Measurements from ENCODE around the gene PLCD1. TPM values are rescaled to one million over a fixed set of nuclear protein-coding genes. Genes with fewer than 3 reads are reported as not detected.
"Not testable (repeated sequence)": the region's sequence is repeated elsewhere in the genome, so short reads cannot be mapped to it uniquely, and the experiment has no call there.

The PLCD1 gene
- total RNA-seq (ENCODE audit: low replicate concordance): 28.7 and 31.6 TPM in 2 replicates
- long read RNA-seq, transcript PLCD1-201 (15 exons, 2,769 nt): major isoform, 21 of 51 reads
- long read RNA-seq, transcript PLCD1-204 (15 exons, 2,963 nt): minor isoform, 6 of 51 reads
- long read RNA-seq, partial matches to known transcripts: 14 of 51 reads
- long read RNA-seq, other reads (novel, unspliced or antisense): 10 of 51 reads

DNA sequence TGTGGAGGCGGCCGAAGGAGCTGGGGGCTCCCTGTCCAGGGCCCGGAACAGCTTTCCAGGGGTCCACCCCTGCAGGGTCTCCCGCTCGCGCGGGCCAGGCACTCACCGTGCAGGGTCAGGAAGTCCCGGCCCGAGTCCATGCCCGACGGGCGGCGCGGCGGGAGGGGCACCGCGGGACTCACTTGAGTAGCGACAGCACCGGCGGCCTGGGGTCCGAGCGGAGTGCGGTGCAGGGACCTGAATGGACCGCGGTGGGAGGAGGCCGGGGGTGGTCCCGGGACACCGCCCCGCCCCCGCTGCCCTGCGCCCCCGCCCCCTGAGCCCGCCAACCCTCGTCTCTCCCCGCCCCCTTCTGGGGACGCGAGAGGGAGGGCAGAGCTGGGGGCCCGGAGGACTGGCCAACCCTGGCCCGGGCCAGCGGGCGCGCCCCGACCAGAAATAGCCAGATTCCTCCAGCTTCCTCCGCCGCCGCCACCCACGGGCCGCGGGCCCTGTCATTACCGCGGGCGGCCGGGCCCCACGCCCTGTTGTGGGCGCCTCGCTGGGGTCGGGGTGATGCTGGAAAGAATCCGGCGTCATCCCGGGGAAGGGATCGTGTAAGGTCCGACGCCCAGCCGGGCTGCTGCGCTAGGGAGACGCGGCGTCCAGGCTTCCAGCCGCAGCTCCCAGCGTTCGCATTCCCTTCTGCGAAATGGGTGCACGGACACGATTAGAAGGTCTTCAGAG is at the start of gene PLCD1:
TSS of gene PLCD1 (minus strand) at position 243 of the 726 bp plus-strand sequence. CDS start at position 140, 103 bp downstream.
- peaks cover 16% of the 10 kb centered on the region for H3K4me1 Mint-ChIP-seq (ENCODE audit: unreplicated experiment)
- H3K27me3 Mint-ChIP-seq: peaks cover 8% of the 10 kb centered on the region
- DNase-seq (ENCODE audit: extremely low spot score, unreplicated experiment): no peak
- H3K4me3 Mint-ChIP-seq: peak within 1 kb of the TSS; percentile 84
- no peaks in the 10 kb centered on the region for H3K9me3 Mint-ChIP-seq
- H3K36me3 Mint-ChIP-seq: no peaks in the 10 kb centered on the region
- no peak for TF ChIP-seq CTCF (conservative IDR thresholded peaks at IDR 0.05)
- peak within 1 kb of the TSS; percentile 92 for H3K27ac Mint-ChIP-seq

- H3K27me3 Mint-ChIP-seq: peaks cover 26% of the 10 kb centered on the region
- not testable (repeated sequence) for H3K36me3 Mint-ChIP-seq; H3K9me3 Mint-ChIP-seq; H3K27ac Mint-ChIP-seq; H3K4me3 Mint-ChIP-seq; H3K4me1 Mint-ChIP-seq (ENCODE audit: unreplicated experiment); DNase-seq (ENCODE audit: extremely low spot score, unreplicated experiment)
Measured at GRCh38 chr3:38077073-38077472, 47.6 kb upstream of the PLCD1 start.

GRCh38 chr3:38070013-38070412 is 40.6 kb upstream of the PLCD1 start:
- Mint-ChIP-seq H3K4me1 (ENCODE audit: unreplicated experiment) (no peaks in the 10 kb centered on the region), H3K27me3 (peaks cover 14% of the 10 kb centered on the region), H3K4me3 (no peak overlapping the region), H3K9me3 (no peaks in the 10 kb centered on the region), H3K36me3 (no peaks in the 10 kb centered on the region), H3K27ac (no peak overlapping the region)
- no peak for DNase-seq (ENCODE audit: extremely low spot score, unreplicated experiment)
- no peak for TF ChIP-seq CTCF (conservative IDR thresholded peaks at IDR 0.05)

DNA sequence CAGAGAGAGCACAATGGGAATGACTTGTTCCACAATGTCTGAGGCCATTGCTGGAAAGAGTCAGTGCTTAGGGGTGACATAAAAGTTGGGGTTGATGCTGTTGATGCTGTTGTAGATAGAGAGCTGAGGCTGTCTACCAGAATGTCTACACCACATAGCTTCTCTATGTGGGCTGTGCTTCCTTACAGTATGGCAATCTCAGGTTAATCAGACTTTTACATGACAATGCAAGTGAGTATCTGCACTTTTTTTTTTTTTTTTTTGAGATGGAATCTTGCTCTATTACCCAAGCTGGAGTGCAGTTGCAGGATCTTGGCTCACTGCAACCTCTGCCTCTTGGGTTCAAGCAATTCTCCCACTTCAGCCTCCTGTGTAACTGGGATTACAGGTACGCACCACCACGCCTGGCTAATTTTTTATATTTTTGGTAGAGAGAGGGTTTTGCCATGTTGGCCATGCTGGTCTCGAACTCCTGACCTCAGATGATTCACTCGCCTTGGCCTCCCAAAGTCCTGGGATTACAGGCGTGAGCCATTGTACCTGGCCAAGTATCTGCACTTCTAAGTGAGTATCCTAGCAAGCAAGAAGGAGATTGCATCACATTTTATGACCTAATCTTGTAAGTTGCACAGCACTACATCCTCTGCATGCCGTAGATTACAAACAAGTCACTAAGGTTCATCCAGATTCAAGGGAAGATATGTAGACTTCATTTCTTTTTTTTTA is 38.2 kb upstream of the PLCD1 start:
- no peaks in the 10 kb centered on the region for H3K36me3 Mint-ChIP-seq
- H3K9me3 Mint-ChIP-seq: no peaks in the 10 kb centered on the region
- no peak overlapping the region for H3K4me3 Mint-ChIP-seq
- H3K27ac Mint-ChIP-seq: no peak overlapping the region
- TF ChIP-seq CTCF (conservative IDR thresholded peaks at IDR 0.05): no peak
- no peaks in the 10 kb centered on the region for H3K4me1 Mint-ChIP-seq (ENCODE audit: unreplicated experiment)
- DNase-seq (ENCODE audit: extremely low spot score, unreplicated experiment): no peak
- H3K27me3 Mint-ChIP-seq: peaks cover 8% of the 10 kb centered on the region

DNA sequence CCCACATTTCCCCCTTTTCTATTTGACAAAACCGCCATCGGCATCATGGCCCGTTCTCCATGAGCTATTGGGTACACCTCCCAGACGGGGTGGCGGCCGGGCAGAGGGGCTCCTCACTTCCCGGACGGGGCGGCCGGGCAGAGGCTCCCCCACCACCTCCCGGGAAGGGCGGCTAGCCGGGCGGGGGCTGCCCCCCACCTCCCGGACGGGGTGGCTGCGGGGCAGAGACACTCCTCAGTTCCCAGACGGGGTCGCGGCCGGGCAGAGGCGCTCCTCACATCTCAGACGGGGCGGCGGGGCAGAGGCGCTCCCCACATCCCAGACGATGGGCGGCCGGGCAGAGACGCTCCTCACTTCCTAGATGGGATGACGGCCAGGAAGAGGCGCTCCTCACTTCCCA is 35.0 kb upstream of the PLCD1 start:
- not testable (repeated sequence) for H3K36me3 Mint-ChIP-seq; H3K9me3 Mint-ChIP-seq; DNase-seq (ENCODE audit: extremely low spot score, unreplicated experiment); H3K27ac Mint-ChIP-seq; H3K4me3 Mint-ChIP-seq; H3K4me1 Mint-ChIP-seq (ENCODE audit: unreplicated experiment)
- peaks cover 12% of the 10 kb centered on the region for H3K27me3 Mint-ChIP-seq

DNA sequence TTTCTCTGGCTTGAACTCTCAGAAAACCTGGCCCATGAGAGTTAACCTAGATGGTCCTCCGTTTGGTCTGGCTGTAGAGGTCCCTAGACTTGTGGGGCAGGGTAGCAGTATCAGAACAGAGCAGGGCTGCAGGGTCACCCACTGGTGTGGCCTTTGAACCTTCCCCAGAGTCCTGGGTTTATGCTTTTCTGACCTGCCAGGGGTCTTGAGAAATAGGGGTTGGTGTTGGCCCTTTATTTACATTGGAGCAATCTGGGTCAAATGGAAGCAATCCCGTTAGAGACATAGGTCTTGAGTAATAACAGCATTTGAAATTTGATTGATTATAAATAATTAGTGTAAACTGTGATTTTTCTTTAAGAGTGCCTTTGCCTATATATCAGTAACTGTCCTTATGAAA is 33.4 kb upstream of the PLCD1 start:
- H3K27ac Mint-ChIP-seq: no peak overlapping the region
- no peak overlapping the region for H3K4me3 Mint-ChIP-seq

More for the DNA sequence above, 33.4 kb upstream of the PLCD1 start:
- no peaks in the 10 kb centered on the region for H3K4me1 Mint-ChIP-seq (ENCODE audit: unreplicated experiment)
- TF ChIP-seq CTCF (conservative IDR thresholded peaks at IDR 0.05): no peak
- no peak for DNase-seq (ENCODE audit: extremely low spot score, unreplicated experiment)
- no peaks in the 10 kb centered on the region for H3K9me3 Mint-ChIP-seq
- peaks cover 15% of the 10 kb centered on the region for H3K27me3 Mint-ChIP-seq
- no peaks in the 10 kb centered on the region for H3K36me3 Mint-ChIP-seq

Measured in type B pancreatic cell (in vitro differentiated cells).